Liver (tissue), 3 donors: ENCODE data around the gene DAB1.

Experiments used
- CTCF ChIP-seq: fragments of 150-350 bp; IDR thresholded peaks from 2 replicates; pipeline ENCODE4 v1.5.1; 2017; ENCODE audit warnings: improper control_type of control experiment, low read depth, low read length; ENCODE audit not compliant: missing input control
- GABPA ChIP-seq, 2 donors: IDR thresholded peaks in 1 of 2; conservative IDR thresholded peaks in 1 of 2; 2 replicates each; pipeline ENCODE4 v1.6.1; 2016; ENCODE audit warnings: antibody characterized with exemption in 2 of 2, mild to moderate bottlenecking in 1 of 2, moderate library complexity in 1 of 2
- HNF4G ChIP-seq: IDR thresholded peaks from 2 replicates; pipeline ENCODE4 v1.6.1; 2016; ENCODE audit warnings: antibody characterized with exemption
- JUND ChIP-seq, 2 donors: IDR thresholded peaks; 2 replicates each; pipeline ENCODE4 v1.6.1; 2016; ENCODE audit warnings: antibody characterized with exemption in 2 of 2
- MAX ChIP-seq: IDR thresholded peaks from 2 replicates; pipeline ENCODE4 v1.6.1; 2016; ENCODE audit warnings: antibody characterized with exemption
- RAD21 ChIP-seq, 2 donors: IDR thresholded peaks; 2 replicates each; pipeline ENCODE4 v1.6.1; 2016; ENCODE audit warnings: antibody characterized with exemption in 2 of 2, mild to moderate bottlenecking in 2 of 2
- ZBTB33 ChIP-seq: IDR thresholded peaks from 2 replicates; pipeline ENCODE4 v1.6.1; 2016; ENCODE audit warnings: antibody characterized with exemption
- donor health status: healthy.
- donor health status: healthy.

GRCh38 chr1:57017200-57017599, 406.7 kb downstream of the DAB1 start:
- TF ChIP-seq CTCF (no peak), HNF4G (no peak), ZBTB33 (no peak), GABPA (IDR thresholded peaks at IDR 0.05 in 1 of 2, conservative IDR thresholded peaks at IDR 0.05 in 1 of 2) (no peak), MAX (no peak), RAD21 (IDR thresholded peaks at IDR 0.05) (no peak), JUND (IDR thresholded peaks at IDR 0.05) (no peak)
